ENCODE data around the gene GPR25.
"Not testable (repeated sequence)": the region's sequence is repeated elsewhere in the genome, so short reads cannot be mapped to it uniquely, and the experiment has no call there.

GPR25 gene

GRCh38 chr1:200895801-200896530 is 23.2 kb downstream of the GPR25 start:
- DNase-seq, result no peak

- no peak for DNase-seq
These were observed 23.9 kb downstream of the GPR25 start for GRCh38 chr1:200896531-200897196.

GRCh38 chr1:200897259-200897658 is 24.5 kb downstream of the GPR25 start:
- no peak for DNase-seq

GRCh38 chr1:200899015-200899386 is 26.2 kb downstream of the GPR25 start:
- DNase-seq, result no peak

GRCh38 chr1:200899451-200899915 is 26.7 kb downstream of the GPR25 start:
- no peak for DNase-seq

GRCh38 chr1:200899954-200900867 is 27.4 kb downstream of the GPR25 start:
- DNase-seq, result no peak

GRCh38 chr1:200900877-200901276 is 28.1 kb downstream of the GPR25 start:
- no peak for DNase-seq

- no peak for DNase-seq
These were observed 28.6 kb downstream of the GPR25 start for GRCh38 chr1:200901350-200901749.

- DNase-seq, result no peak
These were observed 29.1 kb downstream of the GPR25 start for GRCh38 chr1:200901796-200902444.

GRCh38 chr1:200903793-200904192 is 31.0 kb downstream of the GPR25 start:
- DNase-seq, result no peak

- DNase-seq, result no peak
These were observed 32.0 kb downstream of the GPR25 start for GRCh38 chr1:200904772-200905171.

GRCh38 chr1:200905411-200906052 is 32.8 kb downstream of the GPR25 start:
- no peak for DNase-seq

GRCh38 chr1:200906491-200906890 is 33.7 kb downstream of the GPR25 start:
- DNase-seq, result no peak

- DNase-seq, result no peak
These were observed 34.9 kb downstream of the GPR25 start for GRCh38 chr1:200907611-200908097.

- no peak for DNase-seq
These were observed 35.5 kb downstream of the GPR25 start for GRCh38 chr1:200908191-200908868.

- no peak for DNase-seq
These were observed 36.3 kb downstream of the GPR25 start for GRCh38 chr1:200909071-200909470.

- DNase-seq, result no peak
These were observed 37.0 kb downstream of the GPR25 start for GRCh38 chr1:200909757-200910239.

- no peak for DNase-seq
These were observed 38.6 kb downstream of the GPR25 start for GRCh38 chr1:200911361-200911760.

- not testable (repeated sequence) for DNase-seq
These were observed 39.2 kb downstream of the GPR25 start for GRCh38 chr1:200911936-200912335.

- DNase-seq, result no peak
These were observed 40.1 kb downstream of the GPR25 start for GRCh38 chr1:200912737-200913407.

GRCh38 chr1:200916152-200916551 is 43.4 kb downstream of the GPR25 start:
- no peak for DNase-seq

All from NCI-H1436 (cell line).